ENCODE data around the gene KIAA0513.

Gene KIAA0513

DNA sequence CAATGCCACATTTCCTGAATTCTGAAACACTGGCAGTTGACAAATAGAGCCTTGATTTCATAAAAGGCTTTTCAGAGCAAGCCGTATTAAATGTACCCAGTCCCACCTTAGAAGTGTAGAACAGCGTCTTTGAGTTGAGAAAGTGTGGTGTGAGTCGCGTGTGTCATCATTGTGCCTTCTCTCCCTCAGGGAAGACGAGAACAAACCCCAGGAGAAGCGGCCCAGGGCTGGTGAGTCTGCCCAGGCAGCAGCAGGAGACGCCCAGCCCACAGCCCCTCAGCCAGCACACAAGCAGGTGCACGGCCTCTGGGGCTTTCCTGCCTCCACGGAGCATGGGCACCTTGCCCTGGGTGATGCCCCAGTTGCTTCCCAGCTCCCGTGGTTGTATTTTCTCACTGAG, 50.6 kb downstream of the KIAA0513 start:
- H3K36me3 ChIP-seq (ENCODE audit: insufficient read depth, low read length), result peaks cover 27% of the 10 kb centered on the region
- no peaks in the 10 kb centered on the region for H3K9me3 ChIP-seq (replicated peaks; ENCODE audit: low read length)
- H3K9ac ChIP-seq (ENCODE audit: low read depth, low read length), result no peak overlapping the region
- no peak overlapping the region for H3K4me3 ChIP-seq (ENCODE audit: low read length)
- H3K27me3 ChIP-seq (ENCODE audit: control insufficient read depth, insufficient read depth, low read length), result no peaks in the 10 kb centered on the region
- peaks cover 1% of the 10 kb centered on the region for H3K4me1 ChIP-seq (ENCODE audit: control insufficient read depth, insufficient read depth, low read length)
- no peak overlapping the region for H3K4me2 ChIP-seq (ENCODE audit: low read length)

DNA sequence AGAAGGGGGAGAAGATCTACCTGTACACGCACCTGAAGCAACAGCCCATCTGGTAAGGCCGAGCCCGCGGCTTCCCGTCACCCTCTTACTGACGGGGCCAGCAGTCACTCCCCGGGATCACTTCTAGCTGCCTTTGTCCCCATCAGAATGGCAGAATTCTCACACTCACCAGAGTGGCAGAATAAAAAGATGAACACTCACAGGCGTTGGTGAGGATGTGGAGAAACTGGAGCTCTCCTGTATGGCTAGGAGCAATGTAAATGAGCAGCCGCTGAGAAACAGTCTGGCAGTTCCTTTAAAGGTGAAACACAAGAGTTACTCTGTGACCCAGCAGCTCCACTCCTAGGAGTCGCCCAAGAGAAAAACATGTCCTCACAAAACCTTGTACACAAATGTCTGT, 51.4 kb downstream of the KIAA0513 start:
- no peaks in the 10 kb centered on the region for H3K4me1 ChIP-seq (ENCODE audit: control insufficient read depth, insufficient read depth, low read length)
- no peak overlapping the region for H3K4me3 ChIP-seq (ENCODE audit: low read length)
- H3K9ac ChIP-seq (ENCODE audit: low read depth, low read length), result no peak overlapping the region
- no peaks in the 10 kb centered on the region for H3K27me3 ChIP-seq (ENCODE audit: control insufficient read depth, insufficient read depth, low read length)
- peaks cover 24% of the 10 kb centered on the region for H3K36me3 ChIP-seq (ENCODE audit: insufficient read depth, low read length)
- no peaks in the 10 kb centered on the region for H3K9me3 ChIP-seq (replicated peaks; ENCODE audit: low read length)
- H3K4me2 ChIP-seq (ENCODE audit: low read length), result no peak overlapping the region

DNA sequence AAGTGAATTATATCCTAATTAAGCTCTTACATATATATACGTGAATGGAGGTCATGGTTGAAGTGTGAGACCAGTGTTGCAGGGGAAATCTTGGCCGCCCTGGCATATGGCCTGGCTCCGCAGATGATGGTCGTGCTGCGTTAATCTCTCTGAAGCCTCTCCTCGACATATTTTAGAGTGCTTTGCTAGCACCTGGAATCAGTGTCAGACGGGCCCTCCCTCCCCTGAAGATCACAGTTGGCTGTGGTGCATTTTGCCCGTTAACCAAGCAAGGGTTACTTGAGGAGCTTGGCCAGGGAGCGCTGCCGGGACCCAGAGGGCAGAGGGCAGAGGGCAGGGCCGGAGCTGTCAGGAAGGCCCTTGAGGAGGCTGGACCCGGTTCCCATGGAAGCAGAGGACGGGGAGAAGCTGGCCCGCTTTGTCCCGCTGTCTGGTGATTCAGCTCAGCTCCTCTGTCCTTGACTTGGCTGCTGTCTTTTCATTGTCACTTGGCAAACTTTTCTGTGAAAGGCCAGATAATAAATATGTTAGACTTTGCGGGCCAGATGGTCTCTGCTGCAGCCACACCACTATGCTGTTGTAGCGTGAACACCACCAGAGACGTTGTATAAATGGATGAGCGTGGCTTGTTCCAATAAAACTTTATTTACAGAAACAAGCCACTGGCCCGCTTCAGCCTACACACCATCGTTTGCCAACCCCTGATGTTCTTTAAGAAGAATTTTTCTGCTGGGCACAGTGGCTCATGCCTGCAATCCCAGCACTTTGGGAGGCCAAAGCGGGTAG, 52.4 kb downstream of the KIAA0513 start:
- Histone ChIP-seq H3K9me3 (replicated peaks; ENCODE audit: low read length) (no peaks in the 10 kb centered on the region), H3K36me3 (ENCODE audit: insufficient read depth, low read length) (peaks cover 24% of the 10 kb centered on the region), H3K27me3 (ENCODE audit: control insufficient read depth, insufficient read depth, low read length) (no peaks in the 10 kb centered on the region), H3K9ac (ENCODE audit: low read depth, low read length) (no peak overlapping the region), H3K4me1 (ENCODE audit: control insufficient read depth, insufficient read depth, low read length) (no peaks in the 10 kb centered on the region), H3K4me2 (ENCODE audit: low read length) (no peak overlapping the region), H3K4me3 (ENCODE audit: low read length) (no peak overlapping the region)

DNA sequence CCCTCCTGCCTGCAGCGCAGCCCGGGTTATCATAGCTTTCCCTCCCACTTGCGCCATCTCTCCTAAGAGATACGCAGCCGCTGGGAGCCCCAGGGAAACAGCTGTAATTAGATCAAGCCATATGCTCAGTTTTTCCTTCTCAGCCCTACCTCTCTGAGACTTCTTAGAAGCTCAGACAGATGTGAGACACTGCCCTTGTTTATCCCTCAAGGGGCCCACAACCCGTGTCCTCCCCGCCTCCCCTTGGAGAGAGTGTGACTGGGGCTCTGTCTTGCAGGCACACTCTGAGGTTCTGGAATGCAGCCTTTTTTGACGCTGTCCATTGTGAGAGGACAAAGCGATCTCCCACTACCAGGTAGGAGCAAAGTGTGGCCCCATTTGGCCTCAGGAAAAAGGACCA, 53.4 kb downstream of the KIAA0513 start:
- no peak overlapping the region for H3K4me3 ChIP-seq (ENCODE audit: low read length)
- H3K27me3 ChIP-seq (ENCODE audit: control insufficient read depth, insufficient read depth, low read length), result no peaks in the 10 kb centered on the region
- H3K36me3 ChIP-seq (ENCODE audit: insufficient read depth, low read length), result peaks cover 18% of the 10 kb centered on the region
- no peak overlapping the region for H3K9ac ChIP-seq (ENCODE audit: low read depth, low read length)
- H3K4me2 ChIP-seq (ENCODE audit: low read length), result no peak overlapping the region
- H3K9me3 ChIP-seq (replicated peaks; ENCODE audit: low read length), result no peaks in the 10 kb centered on the region
- H3K4me1 ChIP-seq (ENCODE audit: control insufficient read depth, insufficient read depth, low read length), result no peaks in the 10 kb centered on the region

DNA sequence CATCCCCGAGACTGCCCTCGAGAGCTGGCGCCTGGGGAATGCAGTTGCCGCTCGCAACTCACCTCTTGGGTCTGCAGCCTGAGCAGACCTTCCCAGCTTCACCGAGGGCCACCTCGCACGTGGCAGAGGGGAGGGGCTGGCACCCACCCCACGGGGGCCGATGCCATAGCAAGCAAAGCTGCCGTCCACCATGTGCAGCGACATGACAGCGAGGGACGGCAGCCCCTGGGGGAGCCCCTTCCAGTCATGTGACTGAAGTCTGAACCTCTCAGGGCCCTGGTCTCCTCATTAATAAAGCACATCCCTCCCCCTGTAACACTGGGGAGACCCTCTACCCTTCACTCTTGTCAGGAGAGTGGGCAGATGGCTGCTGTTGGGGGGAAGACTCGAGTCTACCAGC, 54.2 kb downstream of the KIAA0513 start:
- H3K9ac ChIP-seq (ENCODE audit: low read depth, low read length), result no peak overlapping the region

DNA sequence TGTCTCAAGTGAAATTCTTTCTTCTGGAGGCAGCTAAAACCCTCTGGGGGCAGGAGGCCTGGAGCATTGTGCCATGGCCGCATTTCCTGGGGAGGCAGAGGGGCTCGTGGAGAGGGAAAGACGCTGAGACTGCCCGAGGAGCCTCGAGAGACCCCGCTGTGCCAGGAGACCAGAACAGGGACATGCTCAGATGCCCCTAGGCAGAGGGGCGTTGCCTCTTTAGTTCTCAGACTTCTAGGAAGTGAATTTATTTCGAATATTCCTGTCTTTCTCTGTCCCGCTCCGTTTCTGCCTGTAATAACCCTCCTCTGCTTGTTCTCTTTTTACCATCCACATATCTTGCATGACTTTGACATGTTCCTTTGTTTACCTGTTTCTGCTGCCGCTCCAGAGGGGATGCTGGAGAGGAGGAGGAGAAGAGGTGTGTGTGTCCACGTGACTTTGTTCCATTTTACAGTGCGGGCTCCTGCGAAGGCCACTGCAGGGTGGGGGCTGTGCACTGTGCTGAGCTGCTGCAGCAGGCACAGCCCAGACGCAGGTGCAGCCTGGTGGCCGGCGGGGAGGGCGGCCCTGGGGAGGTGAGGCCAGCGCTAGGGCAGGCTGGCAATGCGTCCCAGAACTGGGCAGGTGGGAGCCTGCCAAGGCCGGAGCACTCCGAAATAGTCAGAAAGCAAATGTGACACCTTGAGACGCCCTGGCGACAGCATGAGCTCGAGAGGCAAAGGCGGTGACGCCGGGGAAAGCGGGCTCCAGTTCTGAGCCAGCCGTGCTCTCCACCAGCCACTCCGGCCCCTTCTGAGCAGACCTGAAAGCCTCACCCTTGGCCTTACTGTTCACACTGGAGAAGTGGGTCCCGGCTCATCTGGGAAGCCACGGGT, 54.8 kb downstream of the KIAA0513 start:
- peaks cover 17% of the 10 kb centered on the region for H3K36me3 ChIP-seq (ENCODE audit: insufficient read depth, low read length)
- H3K9ac ChIP-seq (ENCODE audit: low read depth, low read length), result no peak overlapping the region
- no peak overlapping the region for H3K4me3 ChIP-seq (ENCODE audit: low read length)
- H3K4me1 ChIP-seq (ENCODE audit: control insufficient read depth, insufficient read depth, low read length), result no peaks in the 10 kb centered on the region
- H3K27me3 ChIP-seq (ENCODE audit: control insufficient read depth, insufficient read depth, low read length), result no peaks in the 10 kb centered on the region
- H3K9me3 ChIP-seq (replicated peaks; ENCODE audit: low read length), result no peaks in the 10 kb centered on the region
- no peak overlapping the region for H3K4me2 ChIP-seq (ENCODE audit: low read length)

More for the DNA sequence above, 54.2 kb downstream of the KIAA0513 start:
- H3K27me3 ChIP-seq (ENCODE audit: control insufficient read depth, insufficient read depth, low read length), result no peaks in the 10 kb centered on the region
- H3K36me3 ChIP-seq (ENCODE audit: insufficient read depth, low read length), result peaks cover 18% of the 10 kb centered on the region
- H3K9me3 ChIP-seq (replicated peaks; ENCODE audit: low read length), result no peaks in the 10 kb centered on the region
- H3K4me3 ChIP-seq (ENCODE audit: low read length), result no peak overlapping the region
- H3K4me2 ChIP-seq (ENCODE audit: low read length), result no peak overlapping the region
- no peaks in the 10 kb centered on the region for H3K4me1 ChIP-seq (ENCODE audit: control insufficient read depth, insufficient read depth, low read length)

DNA sequence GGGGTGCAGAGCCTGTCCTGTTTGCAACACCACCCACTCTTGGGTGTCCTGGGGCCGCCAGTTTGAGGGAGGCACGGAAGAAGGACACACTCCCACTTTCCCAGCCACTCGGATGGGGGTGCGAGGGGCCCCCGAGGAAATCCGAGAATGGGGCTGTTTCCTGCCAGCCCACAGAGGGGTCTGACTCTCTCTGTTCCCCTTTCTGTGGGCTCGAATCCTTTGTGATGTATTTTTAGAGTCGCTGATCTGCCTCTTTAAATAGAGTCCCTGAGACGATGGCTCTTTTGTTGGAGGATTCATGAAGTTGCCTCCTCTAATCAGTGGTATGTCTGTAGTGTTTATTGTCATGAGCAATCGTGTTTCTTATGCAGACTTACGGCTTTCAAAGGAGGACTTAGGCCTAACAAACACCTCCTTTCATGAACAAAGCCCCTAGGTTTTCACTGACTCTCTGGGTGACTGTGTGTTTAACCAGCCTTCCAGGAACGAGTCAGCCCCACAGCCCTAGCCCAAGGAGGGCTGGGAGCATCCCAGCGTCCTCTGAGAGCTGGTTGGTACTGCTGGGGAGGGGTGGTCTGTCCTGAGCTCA, 55.5 kb downstream of the KIAA0513 start:
- H3K4me2 ChIP-seq (ENCODE audit: low read length), result no peak overlapping the region
- H3K9ac ChIP-seq (ENCODE audit: low read depth, low read length), result no peak overlapping the region
- no peaks in the 10 kb centered on the region for H3K4me1 ChIP-seq (ENCODE audit: control insufficient read depth, insufficient read depth, low read length)
- peaks cover 10% of the 10 kb centered on the region for H3K36me3 ChIP-seq (ENCODE audit: insufficient read depth, low read length)
- H3K9me3 ChIP-seq (replicated peaks; ENCODE audit: low read length), result no peaks in the 10 kb centered on the region
- no peaks in the 10 kb centered on the region for H3K27me3 ChIP-seq (ENCODE audit: control insufficient read depth, insufficient read depth, low read length)
- no peak overlapping the region for H3K4me3 ChIP-seq (ENCODE audit: low read length)

DNA sequence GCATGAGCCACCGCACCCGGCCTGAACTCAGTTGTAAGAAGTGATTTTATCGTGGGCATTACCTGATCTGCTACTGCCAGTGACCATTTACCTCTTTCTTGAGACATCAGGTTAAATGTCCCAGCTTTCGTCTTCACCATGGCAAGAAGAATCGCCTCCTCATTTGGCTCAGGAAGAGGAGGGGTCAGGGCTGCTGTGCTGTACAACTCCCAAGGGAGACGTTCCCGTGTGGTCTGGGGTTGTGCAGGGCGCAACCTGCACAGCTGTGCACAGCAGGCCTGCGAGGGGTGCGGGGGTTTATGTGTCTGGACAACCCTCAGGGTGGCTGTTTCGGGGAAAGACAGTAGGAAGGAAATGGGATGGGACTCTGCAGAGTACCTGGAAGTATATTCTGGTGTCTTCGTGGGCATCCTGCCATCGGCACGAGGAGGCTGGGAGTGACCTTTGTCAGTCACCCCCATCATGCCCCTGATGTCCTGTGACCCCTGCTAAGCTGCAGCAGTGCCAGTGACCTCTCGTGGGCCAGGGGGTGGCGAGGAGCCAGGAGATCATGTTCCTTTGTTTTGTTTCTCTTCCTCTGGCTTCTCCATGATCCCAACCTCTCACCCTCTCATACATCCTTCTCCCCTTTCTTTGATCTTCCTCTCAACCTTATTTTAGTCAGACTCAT, 57.4 kb downstream of the KIAA0513 start:
- no peaks in the 10 kb centered on the region for H3K4me1 ChIP-seq (ENCODE audit: control insufficient read depth, insufficient read depth, low read length)
- H3K36me3 ChIP-seq (ENCODE audit: insufficient read depth, low read length), result peaks cover 2% of the 10 kb centered on the region
- no peaks in the 10 kb centered on the region for H3K9me3 ChIP-seq (replicated peaks; ENCODE audit: low read length)
- no peaks in the 10 kb centered on the region for H3K27me3 ChIP-seq (ENCODE audit: control insufficient read depth, insufficient read depth, low read length)
- no peak overlapping the region for H3K4me3 ChIP-seq (ENCODE audit: low read length)
- no peak overlapping the region for H3K9ac ChIP-seq (ENCODE audit: low read depth, low read length)
- H3K4me2 ChIP-seq (ENCODE audit: low read length), result no peak overlapping the region

DNA sequence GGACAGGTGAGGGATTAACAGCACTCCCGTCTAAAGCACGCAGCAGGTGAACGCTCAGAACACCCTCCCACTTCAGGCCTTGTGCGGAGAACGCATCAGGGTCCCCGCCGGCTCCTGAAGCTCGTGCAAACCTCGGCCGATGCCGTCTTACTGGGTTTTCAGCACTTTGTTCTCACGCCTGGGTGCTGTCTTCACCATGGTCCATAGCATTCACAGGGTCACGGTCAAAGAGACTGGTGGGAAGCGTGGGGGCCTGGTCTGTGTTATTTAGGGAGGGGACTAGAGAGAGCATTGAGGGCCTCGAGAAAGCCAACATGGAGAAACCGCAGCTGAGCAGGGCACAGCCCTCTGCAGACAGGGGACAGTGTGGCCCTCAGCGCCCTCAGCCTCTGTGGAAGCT, 58.1 kb downstream of the KIAA0513 start:
- no peaks in the 10 kb centered on the region for H3K4me1 ChIP-seq (ENCODE audit: control insufficient read depth, insufficient read depth, low read length)
- H3K9ac ChIP-seq (ENCODE audit: low read depth, low read length), result no peak overlapping the region

DNA sequence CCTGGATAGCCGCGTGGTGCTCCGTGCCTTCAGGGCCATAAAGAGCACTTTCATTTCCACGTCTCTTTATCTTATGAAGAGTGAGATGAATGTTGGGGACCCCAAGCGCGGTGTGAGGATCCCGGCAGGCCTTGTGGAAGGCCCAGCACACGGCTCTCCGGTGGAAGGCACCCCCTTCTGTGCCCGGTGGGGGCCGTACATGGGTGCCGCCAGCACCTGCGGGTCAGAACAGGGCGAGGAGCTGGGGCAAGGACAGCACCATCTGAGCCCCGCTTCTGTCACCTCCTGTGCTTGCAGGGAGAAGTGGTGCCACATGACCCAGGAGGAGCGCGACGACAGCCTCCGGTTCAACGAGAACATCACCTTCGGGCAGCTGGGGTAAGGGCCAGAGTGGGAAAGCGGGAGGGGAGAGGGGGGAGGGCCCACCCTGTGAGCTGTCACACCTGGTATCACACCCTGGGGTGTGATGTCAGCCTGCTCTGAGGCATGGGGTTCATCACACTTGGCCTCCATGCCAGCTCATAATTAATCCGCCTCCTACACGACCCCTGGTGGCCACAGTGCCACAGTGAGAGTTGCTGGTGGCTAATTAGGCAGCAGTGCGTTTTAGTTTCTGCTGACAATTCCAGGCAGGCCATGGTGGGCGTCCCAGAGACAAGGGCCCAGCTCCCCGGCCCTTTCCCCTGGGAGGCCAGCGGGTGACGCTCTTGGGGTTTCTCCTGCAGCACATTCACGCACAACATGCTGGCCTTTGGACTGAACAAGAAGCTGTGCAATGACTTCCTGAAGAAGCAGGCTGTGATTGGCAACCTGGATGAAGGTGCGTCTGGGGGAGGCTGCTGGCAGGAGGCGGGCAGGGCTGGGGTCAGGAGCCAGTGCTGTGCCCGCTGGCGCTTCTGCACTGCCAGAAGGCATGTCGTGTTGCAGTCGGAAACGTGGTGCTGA, 59.0 kb downstream of the KIAA0513 start:
- H3K27me3 ChIP-seq (ENCODE audit: control insufficient read depth, insufficient read depth, low read length), result no peaks in the 10 kb centered on the region
- no peaks in the 10 kb centered on the region for H3K9me3 ChIP-seq (replicated peaks; ENCODE audit: low read length)
- no peak overlapping the region for H3K4me2 ChIP-seq (ENCODE audit: low read length)
- no peak overlapping the region for H3K4me3 ChIP-seq (ENCODE audit: low read length)
- no peaks in the 10 kb centered on the region for H3K4me1 ChIP-seq (ENCODE audit: control insufficient read depth, insufficient read depth, low read length)
- H3K36me3 ChIP-seq (ENCODE audit: insufficient read depth, low read length), result peaks cover 2% of the 10 kb centered on the region
- no peak overlapping the region for H3K9ac ChIP-seq (ENCODE audit: low read depth, low read length)

More for the DNA sequence above, 58.1 kb downstream of the KIAA0513 start:
- H3K4me3 ChIP-seq (ENCODE audit: low read length), result no peak overlapping the region
- H3K27me3 ChIP-seq (ENCODE audit: control insufficient read depth, insufficient read depth, low read length), result no peaks in the 10 kb centered on the region
- H3K36me3 ChIP-seq (ENCODE audit: insufficient read depth, low read length), result peaks cover 2% of the 10 kb centered on the region
- H3K9me3 ChIP-seq (replicated peaks; ENCODE audit: low read length), result no peaks in the 10 kb centered on the region
- no peak overlapping the region for H3K4me2 ChIP-seq (ENCODE audit: low read length)

All from skeletal muscle satellite cell (primary cell).